ENCODE results near the gene PDZK1IP1.

The PDZK1IP1 gene

DNA sequence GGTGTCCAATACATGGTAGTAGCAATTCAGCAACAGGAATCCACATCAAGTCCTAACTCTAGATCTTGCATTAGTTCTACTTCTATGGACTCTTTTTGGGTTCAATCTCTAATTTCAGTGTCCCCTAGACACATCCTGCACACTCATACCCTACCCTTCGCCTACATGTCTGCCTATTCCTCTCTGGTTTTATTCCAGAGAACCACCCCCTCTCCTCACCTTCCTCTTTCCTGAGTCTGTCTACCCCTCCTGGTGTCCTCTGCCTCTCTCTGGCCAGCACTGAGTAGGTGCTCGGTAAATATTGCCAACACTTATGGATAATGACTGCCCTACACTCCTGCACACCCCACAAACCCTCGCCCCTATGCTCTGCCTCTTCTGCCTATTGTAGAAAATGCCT is 32.6 kb upstream of the PDZK1IP1 start:
- H3K9me3 ChIP-seq (ENCODE audit: insufficient read depth, low read depth, low read length), result peaks cover 4% of the 10 kb centered on the region; the same call in 1 of the 2 replicates
- H3K27ac ChIP-seq (ENCODE audit: low read length), result no peak overlapping the region
- peaks cover 10% of the 10 kb centered on the region for H3K4me1 ChIP-seq (ENCODE audit: insufficient read depth, low read length)
- H3K36me3 ChIP-seq (ENCODE audit: insufficient read depth, low read depth, low read length), result no peaks in the 10 kb centered on the region
- H3K4me3 ChIP-seq (ENCODE audit: low read length), result no peak overlapping the region
- H3K9ac ChIP-seq (ENCODE audit: low read depth, low read length), result no peak overlapping the region
- H3K27me3 ChIP-seq (ENCODE audit: insufficient read depth, low read length), result peaks cover 99% of the 10 kb centered on the region

DNA sequence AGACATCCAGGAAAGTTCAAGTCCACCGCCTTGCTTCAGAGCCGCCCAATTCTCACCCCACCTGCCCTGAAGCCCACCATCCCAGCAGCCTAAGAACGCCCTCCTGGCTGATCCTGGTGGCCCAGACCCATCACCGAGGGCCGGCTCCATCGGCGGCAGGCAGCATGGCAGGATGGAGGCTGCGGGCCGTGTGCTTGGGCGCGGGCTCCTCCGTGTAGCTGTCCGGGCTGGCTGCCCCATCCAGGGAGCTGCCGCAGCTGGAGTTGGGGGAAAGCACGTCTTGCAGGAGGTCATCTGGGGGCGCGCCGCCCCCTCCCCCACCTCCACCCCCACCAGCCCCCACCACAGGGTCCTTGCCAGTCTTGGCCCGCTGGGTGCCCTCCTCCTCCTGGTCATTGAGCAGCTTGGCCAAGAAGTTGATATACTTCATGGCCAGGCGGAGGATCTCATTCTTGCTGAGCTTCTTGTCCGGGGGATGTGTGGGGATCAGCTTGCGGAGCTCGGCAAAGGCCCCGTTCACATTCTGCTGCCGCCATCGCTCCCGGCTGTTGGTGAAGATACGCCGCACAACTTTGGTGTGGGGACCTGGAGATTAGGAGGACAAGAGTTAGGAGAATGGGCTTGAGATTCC is 29.9 kb upstream of the PDZK1IP1 start:
- Histone ChIP-seq H3K9me3 (ENCODE audit: insufficient read depth, low read depth, low read length) (0 out of 2 replicates have a peak, but pooled peaks cover 4% of the 10 kb centered on the region), H3K27me3 (ENCODE audit: insufficient read depth, low read length) (peaks cover 75% of the 10 kb centered on the region), H3K36me3 (ENCODE audit: insufficient read depth, low read depth, low read length) (no peaks in the 10 kb centered on the region), H3K27ac (ENCODE audit: low read length) (no peak overlapping the region), H3K4me3 (ENCODE audit: low read length) (no peak overlapping the region), H3K4me1 (ENCODE audit: insufficient read depth, low read length) (0 out of 2 replicates have a peak, but pooled peaks cover 4% of the 10 kb centered on the region), H3K9ac (ENCODE audit: low read depth, low read length) (no peak overlapping the region)

DNA sequence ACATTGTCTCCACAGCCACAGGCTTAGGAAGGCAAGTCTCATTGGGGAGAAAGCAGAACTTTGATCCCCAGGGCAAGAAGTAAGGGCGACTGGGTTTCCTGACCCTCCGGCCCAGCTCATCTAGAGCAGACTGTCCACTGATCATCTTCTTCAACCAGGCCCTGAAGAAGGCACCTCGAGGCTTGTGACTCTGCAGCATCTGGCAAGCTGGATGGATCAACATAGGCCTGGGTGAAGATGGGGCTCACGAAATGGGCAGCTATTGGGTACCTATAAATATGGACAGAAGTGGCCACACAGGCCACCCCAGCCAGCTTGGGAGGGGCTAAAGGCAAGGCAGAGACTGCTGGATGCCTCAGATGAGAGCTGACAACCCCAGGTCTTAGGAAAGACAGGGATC is 29.2 kb upstream of the PDZK1IP1 start:
- H3K27me3 ChIP-seq (ENCODE audit: insufficient read depth, low read length), result peaks cover 74% of the 10 kb centered on the region

DNA sequence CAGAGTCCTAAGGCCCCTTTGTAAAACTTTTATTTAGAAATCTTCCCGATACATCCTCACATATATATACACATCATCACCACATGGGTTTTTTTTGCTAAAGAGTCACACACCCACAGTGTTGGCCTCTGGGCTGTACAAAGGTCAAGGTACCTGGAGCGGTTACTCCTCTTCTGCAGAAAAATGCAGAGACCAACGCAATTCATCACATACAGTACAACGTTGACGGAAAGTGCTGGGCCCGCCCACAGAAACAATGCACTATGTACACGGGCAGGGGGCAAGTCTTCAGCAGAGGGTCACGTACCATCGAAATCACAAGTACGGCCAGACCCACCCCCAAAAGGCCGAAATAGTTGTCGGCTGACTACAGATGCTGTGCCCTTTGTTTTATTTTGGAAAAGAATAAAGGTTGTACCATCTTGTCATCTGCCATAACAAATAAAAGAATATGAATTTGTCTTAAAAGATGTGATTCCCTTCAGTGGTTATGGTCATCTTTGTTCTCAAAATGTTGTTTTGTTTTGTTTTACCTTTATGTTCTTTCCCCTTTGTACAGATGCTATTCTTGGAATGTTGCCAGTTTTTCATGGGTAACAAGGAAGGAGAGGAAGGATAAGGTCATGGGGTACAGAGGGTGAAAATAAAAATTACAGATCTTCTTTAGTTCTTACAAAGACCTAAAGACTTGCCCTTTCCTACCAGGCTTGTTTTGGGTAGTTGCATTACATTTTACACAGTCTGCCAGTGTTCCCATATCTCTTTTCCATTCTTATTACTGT is 26.6 kb upstream of the PDZK1IP1 start:
- no peaks in the 10 kb centered on the region for H3K36me3 ChIP-seq (ENCODE audit: insufficient read depth, low read depth, low read length)
- H3K4me1 ChIP-seq (ENCODE audit: insufficient read depth, low read length), result no peaks in the 10 kb centered on the region
- H3K9me3 ChIP-seq (ENCODE audit: insufficient read depth, low read depth, low read length), result no peaks in the 10 kb centered on the region
- H3K27ac ChIP-seq (ENCODE audit: low read length), result no peak overlapping the region
- no peak overlapping the region for H3K4me3 ChIP-seq (ENCODE audit: low read length)
- no peak overlapping the region for H3K9ac ChIP-seq (ENCODE audit: low read depth, low read length)
- peaks cover 73% of the 10 kb centered on the region for H3K27me3 ChIP-seq (ENCODE audit: insufficient read depth, low read length)

More for the DNA sequence above, 29.2 kb upstream of the PDZK1IP1 start:
- Histone ChIP-seq H3K27ac (ENCODE audit: low read length) (no peak overlapping the region), H3K9ac (ENCODE audit: low read depth, low read length) (no peak overlapping the region), H3K9me3 (ENCODE audit: insufficient read depth, low read depth, low read length) (0 out of 2 replicates have a peak, but pooled peaks cover 4% of the 10 kb centered on the region), H3K4me1 (ENCODE audit: insufficient read depth, low read length) (0 out of 2 replicates have a peak, but pooled peaks cover 1% of the 10 kb centered on the region), H3K36me3 (ENCODE audit: insufficient read depth, low read depth, low read length) (no peaks in the 10 kb centered on the region), H3K4me3 (ENCODE audit: low read length) (no peak overlapping the region)

DNA sequence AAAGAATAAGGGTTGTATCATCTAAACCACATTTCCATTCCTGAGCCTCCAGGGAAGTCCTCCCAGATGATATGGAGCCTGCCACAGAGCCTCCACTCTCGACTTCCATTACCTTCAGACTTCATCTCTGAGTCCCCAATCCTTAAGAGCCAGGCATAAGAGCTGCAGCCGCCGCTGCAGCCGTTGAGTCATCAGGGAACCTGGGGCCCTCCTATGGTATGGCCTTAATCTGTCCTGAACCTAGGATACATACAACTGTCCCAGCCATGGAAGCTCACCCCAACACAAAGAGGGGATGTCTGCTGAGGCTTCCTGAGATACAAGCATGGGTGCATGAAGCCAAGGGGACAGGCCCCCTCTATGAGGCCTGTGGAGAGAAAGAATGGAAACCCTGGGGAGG is 25.9 kb upstream of the PDZK1IP1 start:
- peaks cover 73% of the 10 kb centered on the region for H3K27me3 ChIP-seq (ENCODE audit: insufficient read depth, low read length)
- H3K4me3 ChIP-seq (ENCODE audit: low read length), result no peak overlapping the region
- no peaks in the 10 kb centered on the region for H3K4me1 ChIP-seq (ENCODE audit: insufficient read depth, low read length)
- no peaks in the 10 kb centered on the region for H3K36me3 ChIP-seq (ENCODE audit: insufficient read depth, low read depth, low read length)
- H3K9ac ChIP-seq (ENCODE audit: low read depth, low read length), result no peak overlapping the region
- no peak overlapping the region for H3K27ac ChIP-seq (ENCODE audit: low read length)
- no peaks in the 10 kb centered on the region for H3K9me3 ChIP-seq (ENCODE audit: insufficient read depth, low read depth, low read length)

DNA sequence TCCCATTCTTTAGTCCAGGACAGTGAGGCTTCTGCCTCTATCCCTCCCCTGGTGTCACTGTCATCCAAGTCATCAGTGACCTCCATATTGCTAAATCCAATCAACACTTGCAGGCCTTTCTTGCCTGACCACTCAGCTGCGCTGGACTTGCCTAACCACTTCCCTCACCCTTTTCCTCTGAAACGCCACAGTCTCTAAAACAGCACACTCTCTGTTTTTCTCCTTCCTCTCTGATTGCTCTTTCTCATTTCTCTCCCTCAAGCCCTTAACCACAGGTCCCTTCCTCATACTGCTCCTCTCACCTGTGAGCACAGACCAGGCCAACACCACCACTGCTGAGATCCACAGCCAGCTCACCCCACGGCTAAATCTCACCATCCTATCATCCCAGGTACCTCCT is 24.7 kb upstream of the PDZK1IP1 start:
- no peak overlapping the region for H3K9ac ChIP-seq (ENCODE audit: low read depth, low read length)
- H3K4me1 ChIP-seq (ENCODE audit: insufficient read depth, low read length), result no peaks in the 10 kb centered on the region
- no peaks in the 10 kb centered on the region for H3K36me3 ChIP-seq (ENCODE audit: insufficient read depth, low read depth, low read length)
- no peak overlapping the region for H3K27ac ChIP-seq (ENCODE audit: low read length)
- H3K27me3 ChIP-seq (ENCODE audit: insufficient read depth, low read length), result peaks cover 74% of the 10 kb centered on the region
- H3K9me3 ChIP-seq (ENCODE audit: insufficient read depth, low read depth, low read length), result no peaks in the 10 kb centered on the region
- H3K4me3 ChIP-seq (ENCODE audit: low read length), result no peak overlapping the region

DNA sequence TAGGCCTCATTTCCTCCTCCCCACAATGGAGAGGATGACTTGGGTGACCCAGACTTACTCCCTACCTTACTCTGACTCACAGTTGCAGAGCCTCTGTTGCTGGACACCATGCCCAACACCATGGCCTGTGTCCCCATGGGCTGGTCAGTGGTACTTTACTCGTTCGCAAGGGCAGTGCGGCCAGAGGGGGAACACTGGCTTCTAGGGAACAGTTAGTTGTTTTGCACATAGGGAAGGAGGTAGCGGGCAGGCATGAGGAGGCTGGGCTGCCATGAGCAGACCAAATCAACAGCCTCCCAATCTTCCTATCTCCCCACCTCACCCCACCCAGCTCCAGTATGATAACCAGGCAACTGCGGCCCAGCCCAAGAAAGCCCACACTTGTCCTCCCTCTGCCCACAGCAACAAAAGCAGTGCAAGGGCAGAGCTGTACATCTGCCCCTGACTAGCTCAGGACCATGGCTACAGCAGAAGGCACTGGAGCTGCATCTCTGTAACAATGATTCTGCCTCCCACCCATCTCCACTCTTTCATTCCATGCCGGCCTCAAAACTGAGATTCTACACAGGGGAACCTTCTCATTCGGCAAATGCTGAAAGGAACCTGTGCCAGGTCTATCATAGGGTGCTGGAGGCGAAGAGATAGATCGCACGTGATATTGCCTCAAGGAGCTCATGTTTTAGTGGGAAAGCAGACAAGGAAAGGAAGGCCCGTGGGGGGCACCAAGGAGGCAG is 23.6 kb upstream of the PDZK1IP1 start:
- Histone ChIP-seq H3K36me3 (ENCODE audit: insufficient read depth, low read depth, low read length) (no peaks in the 10 kb centered on the region), H3K9me3 (ENCODE audit: insufficient read depth, low read depth, low read length) (no peaks in the 10 kb centered on the region), H3K9ac (ENCODE audit: low read depth, low read length) (no peak overlapping the region), H3K27ac (ENCODE audit: low read length) (no peak overlapping the region), H3K4me3 (ENCODE audit: low read length) (no peak overlapping the region), H3K4me1 (ENCODE audit: insufficient read depth, low read length) (no peaks in the 10 kb centered on the region), H3K27me3 (ENCODE audit: insufficient read depth, low read length) (peaks cover 74% of the 10 kb centered on the region)

DNA sequence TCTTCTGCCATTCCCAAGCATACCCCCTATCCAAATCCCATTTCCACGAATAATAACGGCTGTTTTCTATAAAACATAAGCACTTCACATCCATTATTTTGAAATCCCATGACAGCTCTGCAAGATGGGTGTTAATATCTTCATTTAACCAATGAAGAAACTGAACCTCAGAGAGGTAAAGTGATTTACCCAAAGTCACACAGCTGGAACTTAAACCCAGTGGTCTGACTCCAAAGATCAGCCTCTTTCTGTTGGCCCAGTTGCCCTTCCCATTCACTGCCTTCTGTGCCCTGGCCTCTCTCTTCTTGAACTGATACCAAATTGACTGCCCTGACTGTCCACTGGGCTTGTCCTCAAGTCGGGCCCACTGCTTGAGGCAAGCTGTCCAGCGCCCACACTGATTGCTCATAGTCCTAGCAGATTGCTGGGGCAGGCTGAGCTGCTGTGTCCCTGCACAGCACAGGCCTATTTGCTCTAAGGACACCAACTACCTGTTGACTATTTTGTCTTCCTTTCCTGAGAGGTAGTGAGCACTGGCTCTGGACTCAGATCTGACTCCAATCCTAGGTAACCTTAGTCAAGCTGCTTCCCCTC is 22.9 kb upstream of the PDZK1IP1 start:
- H3K27me3 ChIP-seq (ENCODE audit: insufficient read depth, low read length), result peaks cover 74% of the 10 kb centered on the region
- H3K9me3 ChIP-seq (ENCODE audit: insufficient read depth, low read depth, low read length), result no peaks in the 10 kb centered on the region
- H3K36me3 ChIP-seq (ENCODE audit: insufficient read depth, low read depth, low read length), result no peaks in the 10 kb centered on the region
- H3K9ac ChIP-seq (ENCODE audit: low read depth, low read length), result no peak overlapping the region
- no peak overlapping the region for H3K27ac ChIP-seq (ENCODE audit: low read length)
- H3K4me1 ChIP-seq (ENCODE audit: insufficient read depth, low read length), result peaks cover 4% of the 10 kb centered on the region; the same call in 1 of the 2 replicates
- H3K4me3 ChIP-seq (ENCODE audit: low read length), result no peak overlapping the region

DNA sequence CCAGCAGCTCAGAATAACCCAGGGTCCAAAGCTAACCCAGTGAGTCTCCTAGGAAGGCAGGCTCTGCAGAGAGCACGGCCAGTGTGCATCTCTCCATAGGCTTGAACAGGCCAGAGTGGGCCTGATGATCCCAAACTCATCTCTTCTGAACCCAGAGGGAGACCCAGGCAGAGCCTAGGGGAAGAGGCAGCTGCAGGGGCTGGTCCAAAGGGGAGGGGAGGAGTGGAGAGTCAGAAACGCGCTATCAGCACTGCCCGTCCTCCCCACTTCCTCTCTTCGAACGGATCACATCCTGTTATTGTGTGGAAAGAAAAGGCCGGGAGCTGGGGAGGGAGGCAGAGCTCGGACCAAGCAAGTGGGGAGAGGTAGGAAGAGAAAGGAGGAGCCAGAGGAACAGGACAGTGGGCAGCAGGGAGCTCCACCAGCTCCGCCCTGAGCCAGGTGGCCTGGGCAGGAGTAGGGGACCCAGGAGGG is 22.0 kb upstream of the PDZK1IP1 start:
- H3K27me3 ChIP-seq (ENCODE audit: insufficient read depth, low read length), result peaks cover 79% of the 10 kb centered on the region
- H3K27ac ChIP-seq (ENCODE audit: low read length), result no peak overlapping the region
- H3K36me3 ChIP-seq (ENCODE audit: insufficient read depth, low read depth, low read length), result no peaks in the 10 kb centered on the region
- no peaks in the 10 kb centered on the region for H3K9me3 ChIP-seq (ENCODE audit: insufficient read depth, low read depth, low read length)
- no peak overlapping the region for H3K9ac ChIP-seq (ENCODE audit: low read depth, low read length)
- peaks cover 4% of the 10 kb centered on the region; the same call in 1 of the 2 replicates for H3K4me1 ChIP-seq (ENCODE audit: insufficient read depth, low read length)
- no peak overlapping the region for H3K4me3 ChIP-seq (ENCODE audit: low read length)

DNA sequence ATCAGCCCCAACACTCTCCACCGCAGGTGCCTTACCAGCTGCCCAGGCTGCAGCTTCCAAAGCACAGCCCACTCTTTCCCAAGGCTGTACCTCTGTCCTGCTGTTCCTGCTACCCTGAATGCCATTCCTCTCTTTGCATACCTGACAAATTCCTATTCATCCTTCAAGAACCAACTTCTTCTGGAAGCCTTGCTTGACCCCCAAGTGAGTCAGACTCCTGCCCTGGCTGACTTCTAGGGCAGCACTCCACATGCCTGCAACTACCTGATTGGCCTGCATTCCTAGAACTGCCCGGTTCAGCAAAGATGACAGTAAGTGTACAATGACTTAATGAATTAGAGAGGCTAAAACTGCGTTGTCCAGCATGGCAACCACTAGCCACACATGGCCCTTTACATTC is 20.8 kb upstream of the PDZK1IP1 start:
- Histone ChIP-seq H3K27ac (ENCODE audit: low read length) (no peak overlapping the region), H3K36me3 (ENCODE audit: insufficient read depth, low read depth, low read length) (no peaks in the 10 kb centered on the region), H3K9ac (ENCODE audit: low read depth, low read length) (no peak overlapping the region), H3K4me3 (ENCODE audit: low read length) (no peak overlapping the region), H3K27me3 (ENCODE audit: insufficient read depth, low read length) (peaks cover 81% of the 10 kb centered on the region), H3K9me3 (ENCODE audit: insufficient read depth, low read depth, low read length) (no peaks in the 10 kb centered on the region), H3K4me1 (ENCODE audit: insufficient read depth, low read length) (peaks cover 4% of the 10 kb centered on the region; the same call in 1 of the 2 replicates)

DNA sequence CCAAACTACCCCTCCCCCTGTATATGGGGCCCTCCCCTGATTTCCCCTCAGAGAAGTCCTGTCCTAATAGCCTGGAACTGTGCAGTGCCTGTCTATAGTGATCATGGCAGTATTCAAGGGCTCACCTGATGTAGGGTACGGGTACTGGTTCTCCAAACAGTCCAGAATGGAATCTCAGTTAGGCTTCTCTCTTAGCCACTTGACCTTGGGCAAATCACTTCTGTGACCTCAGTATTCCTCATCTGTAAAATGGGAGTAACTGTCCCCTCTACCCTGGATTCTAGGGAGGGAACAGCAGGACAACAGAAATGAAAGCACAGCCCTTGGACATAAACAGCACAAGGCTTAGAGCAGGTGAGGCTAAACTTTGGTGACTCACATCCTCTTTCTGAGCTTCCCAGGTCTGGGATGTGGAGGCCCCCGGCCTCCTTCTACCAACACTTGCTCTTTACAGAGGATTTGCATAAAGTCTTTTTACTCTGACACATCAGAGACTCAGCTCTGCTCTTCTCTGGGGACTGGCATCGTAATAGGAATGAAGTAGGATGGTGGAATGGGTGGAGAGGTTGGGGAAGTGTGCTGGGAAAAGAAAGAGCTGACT is 20.0 kb upstream of the PDZK1IP1 start:
- H3K9me3 ChIP-seq (ENCODE audit: insufficient read depth, low read depth, low read length), result no peaks in the 10 kb centered on the region
- peaks cover 84% of the 10 kb centered on the region for H3K27me3 ChIP-seq (ENCODE audit: insufficient read depth, low read length)
- peaks cover 4% of the 10 kb centered on the region; the same call in 1 of the 2 replicates for H3K4me1 ChIP-seq (ENCODE audit: insufficient read depth, low read length)

More for the DNA sequence above, 20.0 kb upstream of the PDZK1IP1 start:
- H3K27ac ChIP-seq (ENCODE audit: low read length), result no peak overlapping the region
- H3K9ac ChIP-seq (ENCODE audit: low read depth, low read length), result no peak overlapping the region
- H3K36me3 ChIP-seq (ENCODE audit: insufficient read depth, low read depth, low read length), result no peaks in the 10 kb centered on the region
- no peak overlapping the region for H3K4me3 ChIP-seq (ENCODE audit: low read length)
